ENCODE results near the gene STAG3.
"Not testable (repeated sequence)": the region's sequence is repeated elsewhere in the genome, so short reads cannot be mapped to it uniquely, and the experiment has no call there.

The STAG3 gene

DNA sequence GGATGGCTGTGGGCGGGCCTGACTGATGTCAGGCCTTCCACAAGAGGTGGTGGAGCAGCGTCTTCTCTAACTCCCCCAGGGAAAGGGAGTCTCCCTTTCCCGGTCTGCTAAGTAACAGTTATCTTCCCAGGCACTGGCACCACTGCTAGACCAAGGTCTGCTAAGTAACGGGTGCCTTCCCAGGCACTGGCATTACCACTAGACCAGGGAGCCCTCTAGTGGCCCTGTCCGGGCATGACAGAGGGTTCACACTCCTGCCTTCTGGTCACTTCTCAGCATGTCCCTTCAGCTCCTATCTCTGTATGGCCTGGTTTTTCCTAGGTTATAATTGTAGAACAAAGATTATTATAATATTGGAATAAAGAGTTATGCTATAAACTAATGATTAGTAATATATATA is 40.2 kb downstream of the STAG3 start:
- peak; percentile 87 for DNase-seq

DNA sequence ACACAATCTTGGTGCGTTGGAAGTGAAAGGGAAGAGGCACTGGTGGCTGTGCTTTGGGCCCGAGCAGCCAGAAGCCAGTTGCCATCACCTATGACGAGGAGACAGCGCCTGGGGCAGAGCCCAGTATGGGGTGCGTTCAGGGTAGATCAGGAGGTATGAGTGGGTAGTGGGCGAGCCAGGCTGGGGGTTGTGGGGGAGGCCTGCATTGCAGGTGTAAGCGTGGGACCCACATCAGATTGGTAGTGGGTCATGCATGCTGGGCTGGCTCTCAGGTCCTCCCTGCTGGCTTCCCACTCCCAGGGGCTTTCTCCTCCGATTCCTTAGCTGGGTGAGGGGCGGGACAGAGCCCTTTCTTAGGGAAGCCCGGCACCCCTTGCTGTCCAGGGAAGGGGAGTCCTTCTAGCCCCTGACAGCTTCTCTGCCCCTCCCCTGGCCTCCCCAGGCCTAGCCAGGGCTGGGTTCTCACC is 41.6 kb downstream of the STAG3 start:
- peak; percentile 39 for DNase-seq

DNA sequence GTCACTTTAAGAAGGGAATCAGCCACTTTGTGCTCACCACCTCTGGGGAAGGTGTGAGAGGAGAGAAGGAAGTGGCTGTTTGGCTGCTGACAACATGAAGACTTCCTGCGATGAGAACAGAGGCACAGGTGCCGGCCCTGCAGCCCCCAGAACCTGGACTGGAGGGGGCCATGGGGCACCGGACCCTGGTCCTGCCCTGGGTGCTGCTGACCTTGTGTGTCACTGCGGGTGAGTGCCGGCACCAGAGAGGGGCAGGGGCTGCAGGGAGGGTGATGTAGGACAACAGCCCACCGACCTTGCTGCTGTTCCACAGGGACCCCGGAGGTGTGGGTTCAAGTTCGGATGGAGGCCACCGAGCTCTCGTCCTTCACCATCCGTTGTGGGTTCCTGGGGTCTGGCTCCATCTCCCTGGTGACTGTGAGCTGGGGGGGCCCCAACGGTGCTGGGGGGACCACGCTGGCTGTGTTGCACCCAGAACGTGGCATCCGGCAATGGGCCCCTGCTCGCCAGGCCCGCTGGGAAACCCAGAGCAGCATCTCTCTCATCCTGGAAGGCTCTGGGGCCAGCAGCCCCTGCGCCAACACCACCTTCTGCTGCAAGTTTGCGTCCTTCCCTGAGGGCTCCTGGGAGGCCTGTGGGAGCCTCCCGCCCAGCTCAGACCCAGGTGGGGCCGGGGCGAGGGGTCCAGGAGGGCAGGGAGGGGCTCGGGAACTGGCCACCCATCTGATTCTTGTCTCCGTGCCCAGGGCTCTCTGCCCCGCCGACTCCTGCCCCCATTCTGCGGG is 42.3 kb downstream of the STAG3 start, which contains the start of gene PVRIG:
TSS of gene PVRIG (plus strand) at position 149 of the 785 bp plus-strand sequence. CDS start at position 171, 22 bp downstream.
- peak; percentile 54 for DNase-seq

DNA sequence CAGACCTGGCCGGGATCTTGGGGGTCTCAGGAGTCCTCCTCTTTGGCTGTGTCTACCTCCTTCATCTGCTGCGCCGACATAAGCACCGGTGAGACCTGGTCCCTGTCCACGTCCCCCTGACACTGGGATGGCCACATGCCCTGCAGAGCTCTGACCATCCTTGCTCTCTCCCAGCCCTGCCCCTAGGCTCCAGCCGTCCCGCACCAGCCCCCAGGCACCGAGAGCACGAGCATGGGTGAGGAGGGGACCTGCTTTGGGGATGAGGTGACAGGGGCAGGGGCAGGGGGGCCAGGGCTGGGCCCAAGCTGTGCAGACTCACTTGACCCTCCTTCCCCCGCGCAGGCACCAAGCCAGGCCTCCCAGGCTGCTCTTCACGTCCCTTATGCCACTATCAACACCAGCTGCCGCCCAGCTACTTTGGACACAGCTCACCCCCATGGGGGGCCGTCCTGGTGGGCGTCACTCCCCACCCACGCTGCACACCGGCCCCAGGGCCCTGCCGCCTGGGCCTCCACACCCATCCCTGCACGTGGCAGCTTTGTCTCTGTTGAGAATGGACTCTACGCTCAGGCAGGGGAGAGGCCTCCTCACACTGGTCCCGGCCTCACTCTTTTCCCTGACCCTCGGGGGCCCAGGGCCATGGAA is 43.0 kb downstream of the STAG3 start:
- peak; percentile 41 for DNase-seq

DNA sequence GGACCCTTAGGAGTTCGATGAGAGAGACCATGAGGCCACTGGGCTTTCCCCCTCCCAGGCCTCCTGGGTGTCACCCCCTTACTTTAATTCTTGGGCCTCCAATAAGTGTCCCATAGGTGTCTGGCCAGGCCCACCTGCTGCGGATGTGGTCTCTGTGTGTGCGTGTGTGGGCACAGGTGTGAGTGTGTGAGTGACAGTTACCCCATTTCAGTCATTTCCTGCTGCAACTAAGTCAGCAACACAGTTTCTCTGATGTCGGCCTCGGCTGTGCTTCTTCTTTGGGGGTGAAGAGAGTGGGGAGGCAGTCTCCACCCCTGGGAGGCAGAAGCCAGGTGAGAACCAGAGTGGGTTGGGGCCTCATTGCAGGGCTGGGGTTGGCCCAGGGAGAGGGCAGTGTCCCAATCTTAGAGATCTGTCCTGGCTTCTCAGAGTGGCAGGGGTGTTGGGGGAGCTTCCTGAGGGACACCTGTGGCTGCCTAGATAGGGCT is 43.6 kb downstream of the STAG3 start:
- DNase-seq: peak; percentile 70

DNA sequence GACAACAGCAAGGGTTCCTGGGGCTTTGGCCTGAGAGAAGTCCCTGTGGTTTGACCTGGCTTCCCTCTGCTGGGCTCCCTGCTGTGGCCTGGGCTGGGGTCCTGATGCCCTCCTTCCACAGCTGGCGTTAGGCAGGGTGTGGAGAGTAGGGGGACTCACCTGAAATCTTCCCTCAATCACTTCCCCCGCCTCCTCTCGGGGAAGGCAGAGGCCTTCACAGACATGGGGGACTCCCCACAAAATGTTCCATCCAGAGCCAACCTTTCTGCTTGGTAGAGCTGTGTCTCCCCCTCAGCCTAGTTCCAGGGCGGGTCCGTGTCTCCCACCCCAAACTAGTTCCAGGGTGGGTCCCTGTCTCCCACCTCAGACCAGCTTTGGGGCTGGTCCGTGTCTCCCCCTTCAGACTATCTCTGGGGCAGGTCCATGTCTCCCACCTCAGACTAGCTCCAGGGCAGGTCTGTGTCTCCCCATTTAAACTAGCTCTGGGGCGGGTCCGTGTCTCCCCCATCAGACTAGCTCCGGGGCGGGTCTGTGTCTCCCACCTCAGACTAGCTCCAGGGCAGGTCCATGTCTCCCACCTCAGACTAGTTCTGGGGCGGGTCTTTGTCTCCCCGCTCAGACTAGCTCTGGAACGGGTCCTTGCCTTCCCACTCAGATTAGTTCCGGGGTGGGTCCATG is 44.2 kb downstream of the STAG3 start:
- DNase-seq: peak; percentile 41

DNA sequence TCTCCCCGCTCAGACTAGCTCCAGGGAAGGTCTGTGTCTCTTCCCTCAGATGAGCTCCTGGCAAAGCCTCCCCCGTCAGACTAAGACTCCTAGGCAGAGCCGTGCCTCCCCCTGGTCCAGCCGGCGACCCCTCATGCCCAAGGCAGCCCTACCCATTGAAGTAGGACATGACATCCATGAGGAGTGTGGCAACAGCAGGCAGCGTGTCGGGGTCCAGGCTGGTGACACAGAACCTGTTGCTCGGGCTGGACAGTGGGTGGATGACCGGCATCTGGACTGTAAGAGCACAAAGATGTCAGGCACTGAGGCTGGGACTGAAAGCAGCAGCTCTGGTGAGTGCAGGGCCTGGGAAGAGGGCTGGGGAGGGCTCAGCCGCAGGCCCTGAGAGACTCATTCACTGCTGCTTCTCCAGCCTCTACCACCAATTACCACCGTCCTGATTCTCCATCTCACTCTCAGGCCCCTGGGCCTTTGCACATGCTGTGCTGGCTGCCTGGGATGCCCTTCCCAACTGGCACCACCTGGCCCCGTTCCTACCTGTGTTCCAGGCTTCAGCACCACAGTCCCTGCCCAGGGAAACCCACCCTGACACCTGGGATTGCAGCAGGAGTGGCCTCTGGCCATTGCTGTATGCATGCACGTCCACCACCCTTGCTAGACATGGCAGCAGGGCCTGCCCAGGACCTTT is 44.9 kb downstream of the STAG3 start:
- DNase-seq: no peak

DNA sequence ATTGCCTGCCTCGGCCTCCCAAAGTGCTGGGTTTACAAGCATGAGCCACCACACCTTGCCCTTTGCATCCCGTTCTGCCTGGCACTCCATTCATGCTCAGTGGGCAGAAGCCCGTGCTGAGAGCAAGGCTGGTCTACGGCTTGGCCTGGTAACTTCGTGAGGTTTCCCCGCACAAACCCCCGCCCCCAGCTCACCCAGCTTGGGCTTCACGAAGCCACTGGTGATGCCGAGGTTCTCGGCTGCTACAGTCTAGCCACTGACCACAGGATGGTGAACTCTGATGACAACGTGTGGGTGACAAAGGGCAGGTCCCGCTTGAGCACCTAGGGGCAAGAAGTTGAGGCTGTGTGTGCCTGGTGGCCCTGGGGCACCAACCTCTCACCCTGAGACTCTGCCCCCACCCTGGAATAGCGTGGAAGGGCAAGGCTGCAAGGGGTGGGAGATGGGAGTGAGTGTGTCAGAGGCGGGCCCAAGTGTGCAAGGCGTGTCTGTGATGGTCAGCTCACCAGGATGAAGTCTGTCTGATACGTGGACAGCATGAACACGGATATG is 45.7 kb downstream of the STAG3 start:
- not testable (repeated sequence) for DNase-seq

DNA sequence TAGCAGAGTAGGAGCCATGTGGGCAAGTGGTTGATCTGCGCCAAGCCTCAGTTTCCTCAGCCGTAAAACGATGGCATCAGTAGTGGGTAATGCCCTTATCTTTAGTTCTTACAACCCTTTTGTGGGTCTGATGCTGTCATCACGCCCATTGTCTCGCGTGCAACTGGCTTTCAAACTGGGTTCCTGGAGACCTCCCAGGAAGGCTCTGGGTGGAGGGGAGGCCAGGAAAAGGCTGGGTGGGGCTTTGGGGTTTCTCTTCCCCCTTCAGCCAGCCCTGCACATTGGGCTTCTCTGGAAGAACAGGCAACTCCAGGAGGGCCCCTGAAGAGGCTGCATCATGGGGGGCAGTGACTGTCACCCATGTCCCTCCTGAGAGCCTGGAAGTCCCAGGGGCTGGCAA is 47.2 kb downstream of the STAG3 start:
- not testable (repeated sequence) for DNase-seq

DNA sequence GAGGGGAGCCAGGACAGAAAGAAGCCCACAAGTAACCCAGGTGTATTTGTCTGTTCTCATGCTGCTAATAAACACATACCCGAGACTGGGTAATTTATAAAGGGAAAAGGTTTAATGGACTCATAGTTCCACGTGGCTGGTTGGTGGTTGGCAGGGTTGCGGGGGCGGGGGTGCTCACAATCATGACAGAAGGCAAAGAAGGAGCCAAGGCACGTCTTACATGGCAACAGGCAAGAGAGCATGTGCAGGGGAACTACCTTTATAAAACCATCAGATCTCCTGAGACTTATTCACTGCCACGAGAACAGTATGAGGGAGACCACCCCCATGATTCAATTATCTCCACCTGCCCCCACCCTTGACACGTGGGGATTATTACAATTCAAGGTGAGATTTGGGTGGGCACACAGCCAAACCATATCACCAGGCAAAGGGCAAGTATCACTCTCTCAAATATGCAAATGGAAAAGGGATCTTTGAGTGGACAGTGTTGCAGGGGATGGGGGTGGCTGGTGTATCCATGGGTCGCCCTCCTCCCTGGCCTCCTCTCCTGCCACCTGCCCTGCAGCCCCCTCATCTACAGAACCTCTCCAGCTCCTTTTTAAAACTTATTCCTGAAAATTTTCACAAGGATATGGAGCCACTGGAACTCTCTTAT is 57.1 kb downstream of the STAG3 start:
- not testable (repeated sequence) for DNase-seq

DNA sequence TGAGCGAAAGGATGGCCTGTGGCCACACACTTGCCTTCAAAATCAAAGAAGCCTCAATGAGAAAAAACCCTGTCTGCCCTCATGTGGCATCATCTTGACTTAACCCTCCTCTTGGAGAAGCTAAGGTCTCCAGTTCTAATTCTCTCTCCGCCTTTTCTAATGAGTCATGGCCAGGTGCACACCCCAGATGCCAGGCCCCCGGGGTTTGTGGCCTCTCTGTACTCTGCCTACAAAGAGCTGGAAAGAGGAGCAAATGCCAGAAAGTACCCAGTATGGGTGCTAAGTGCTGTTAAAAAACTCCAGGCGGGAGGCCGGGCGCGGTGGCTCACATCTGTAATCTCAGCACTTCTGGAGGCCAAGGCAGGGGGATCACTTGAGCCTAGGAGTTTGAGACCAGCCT is 62.3 kb downstream of the STAG3 start:
- not testable (repeated sequence) for DNase-seq

DNA sequence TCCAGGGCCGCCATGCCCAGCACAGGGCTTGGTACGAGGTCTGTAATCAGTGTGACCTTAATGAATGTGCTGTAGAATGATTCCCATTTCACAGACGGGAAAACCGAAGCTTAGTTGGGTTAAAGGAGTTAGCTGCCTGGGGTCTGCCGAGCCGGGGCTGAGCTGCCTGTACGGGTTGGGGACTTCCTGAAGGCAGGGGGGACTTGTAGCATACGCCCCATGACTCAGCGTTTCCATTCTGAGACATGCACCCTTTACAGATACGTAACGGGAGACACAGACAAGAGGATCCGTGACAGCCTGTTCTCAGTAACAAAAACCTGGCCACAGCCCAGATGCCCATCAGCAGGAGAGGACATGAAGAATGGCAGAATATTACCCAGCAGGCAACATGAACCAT is 65.7 kb downstream of the STAG3 start:
- not testable (repeated sequence) for DNase-seq

DNA sequence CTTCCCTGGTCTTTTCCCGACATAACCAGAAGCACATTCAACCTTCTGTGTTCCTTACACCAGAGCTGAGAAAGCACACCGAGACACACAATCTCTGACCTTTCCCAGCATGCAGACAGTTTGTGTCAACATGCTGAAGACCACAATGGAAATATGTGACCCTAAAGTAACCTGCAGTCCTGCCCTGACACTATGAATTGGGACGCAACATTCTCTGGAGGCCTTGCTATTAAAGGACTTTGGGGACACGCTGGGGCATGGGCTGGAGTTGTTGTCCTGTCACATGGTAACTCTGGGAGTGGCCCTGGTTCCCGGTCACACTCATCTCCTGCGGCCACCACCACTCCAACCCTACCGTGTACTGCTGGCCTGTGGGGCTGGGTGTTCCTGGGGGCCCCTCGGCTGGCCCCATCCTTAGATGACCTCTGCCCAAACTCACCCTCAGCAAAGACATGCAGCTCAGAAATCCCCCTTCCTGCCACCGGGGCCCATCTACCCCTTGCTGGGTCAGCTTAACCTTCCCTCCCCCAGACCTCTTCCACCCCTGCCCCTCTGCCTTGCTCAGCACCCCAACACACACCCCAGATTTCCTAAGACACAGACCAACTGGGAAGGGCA is 67.4 kb downstream of the STAG3 start:
- not testable (repeated sequence) for DNase-seq

DNA sequence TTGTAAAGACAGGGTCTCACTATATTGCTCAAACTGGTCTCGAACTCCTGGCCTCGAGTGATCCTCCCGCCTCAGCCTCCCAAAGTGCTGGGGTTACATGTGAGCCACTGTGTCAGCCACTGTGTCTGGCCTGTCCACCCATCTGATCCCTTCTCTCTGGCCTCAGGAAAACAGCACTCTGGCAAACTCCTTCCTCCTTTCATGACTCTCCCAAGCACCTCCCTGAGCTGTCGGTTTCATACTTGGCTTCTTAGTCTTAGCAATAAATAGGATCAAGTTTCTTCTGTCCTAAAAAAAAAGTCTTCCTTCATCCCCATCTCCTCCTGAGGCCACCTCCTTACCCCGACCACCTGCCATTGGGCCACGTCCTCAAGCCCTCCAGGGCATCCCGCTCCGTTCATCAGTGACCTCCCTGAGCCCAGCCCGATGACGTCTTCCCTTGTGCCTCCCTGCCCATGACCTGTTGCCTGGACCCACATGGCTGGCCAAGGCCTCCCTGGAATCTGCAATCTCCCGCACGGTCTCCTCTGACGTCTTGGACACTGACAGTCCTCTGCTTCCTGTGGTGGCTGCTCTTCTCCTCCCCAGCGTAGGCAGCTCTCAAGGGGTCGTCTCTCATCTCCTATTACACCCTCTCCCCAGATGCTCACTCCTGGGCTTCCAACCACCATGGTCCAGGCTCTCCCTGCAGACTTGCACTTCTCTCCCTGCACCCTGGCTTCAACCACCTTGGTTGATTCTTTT is 68.6 kb downstream of the STAG3 start:
- not testable (repeated sequence) for DNase-seq

DNA sequence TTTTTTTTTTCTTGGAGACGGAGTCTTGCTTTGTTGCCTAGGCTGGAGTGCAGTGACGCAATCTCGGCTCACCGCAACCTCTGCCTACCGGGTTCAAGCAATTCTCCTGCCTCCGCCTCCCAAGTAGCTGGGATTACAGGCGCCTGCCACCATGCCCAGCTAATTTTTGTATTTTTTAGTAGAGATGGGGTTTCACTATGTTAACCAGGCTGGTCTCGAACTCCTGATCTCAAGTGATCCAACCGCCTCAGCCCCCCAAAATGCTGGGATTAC is 69.1 kb downstream of the STAG3 start:
- not testable (repeated sequence) for DNase-seq

DNA sequence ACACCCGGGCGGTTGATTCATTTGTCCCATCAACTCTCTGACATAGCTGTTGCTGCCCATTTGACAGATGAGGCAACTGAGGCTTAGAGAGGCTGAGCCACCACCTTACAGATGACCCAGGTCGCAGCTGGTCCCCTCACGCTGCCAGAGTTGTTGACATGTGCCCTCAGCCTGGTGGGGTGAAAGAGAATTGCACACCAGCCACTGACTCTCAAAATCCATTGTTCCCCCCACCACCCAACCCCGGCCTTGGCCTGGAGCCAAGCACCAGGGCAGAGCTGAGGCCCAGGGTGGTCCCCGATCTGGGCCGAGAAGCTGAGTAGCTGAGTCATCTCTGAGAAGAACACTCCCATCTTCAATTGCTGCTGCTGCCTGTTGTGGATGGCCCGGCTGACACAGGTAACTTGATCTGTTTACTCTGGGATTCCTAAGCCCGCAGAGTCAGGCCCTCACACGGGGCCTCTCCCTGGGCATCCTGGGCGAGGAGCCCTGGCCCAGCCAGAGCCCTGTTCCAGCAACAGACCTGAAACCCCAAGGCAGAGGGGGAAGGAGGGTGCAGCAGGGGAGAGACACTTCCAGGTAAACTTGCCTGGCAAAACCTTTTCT is 69.5 kb downstream of the STAG3 start:
- DNase-seq: no peak

DNA sequence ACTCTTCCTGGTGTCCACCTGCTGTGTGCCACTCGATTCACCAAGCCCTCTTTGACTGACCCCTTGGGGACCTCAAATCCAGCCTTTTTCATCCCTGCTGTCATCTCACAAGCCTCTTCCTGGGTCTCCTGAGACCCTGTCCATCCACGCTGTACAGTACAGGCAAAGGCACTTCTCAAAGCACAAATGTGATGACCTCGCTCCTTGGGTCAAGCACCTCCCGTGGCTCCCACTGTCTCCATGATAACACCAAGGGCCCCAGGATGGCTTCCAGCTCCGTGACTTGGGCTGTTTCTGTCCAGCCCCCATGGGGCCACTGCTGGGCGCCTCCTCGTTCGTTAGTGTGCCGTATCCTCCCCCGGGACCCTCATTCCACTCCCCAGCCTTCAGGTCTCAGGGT is 70.8 kb downstream of the STAG3 start:
- no peak for DNase-seq

DNA sequence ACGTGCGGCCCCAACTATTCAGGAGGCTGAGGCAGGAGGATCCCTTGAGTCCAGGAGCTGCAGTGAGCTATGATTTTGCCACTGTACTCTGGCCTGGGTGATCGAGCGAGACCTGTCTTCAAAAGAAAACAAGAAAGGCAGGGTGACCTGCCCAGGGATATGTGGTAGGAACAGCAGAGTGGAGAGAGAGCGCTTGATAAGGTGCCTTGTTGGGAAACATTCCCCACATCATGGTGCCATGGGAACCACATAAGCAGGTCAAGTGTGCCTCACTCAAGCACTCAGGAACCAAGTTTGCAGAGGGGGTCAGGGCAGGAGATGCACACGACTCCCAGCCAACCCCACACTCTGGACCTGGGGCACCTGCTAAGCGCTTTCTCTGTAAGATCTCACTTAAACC is 79.3 kb downstream of the STAG3 start:
- no peak for DNase-seq

DNA sequence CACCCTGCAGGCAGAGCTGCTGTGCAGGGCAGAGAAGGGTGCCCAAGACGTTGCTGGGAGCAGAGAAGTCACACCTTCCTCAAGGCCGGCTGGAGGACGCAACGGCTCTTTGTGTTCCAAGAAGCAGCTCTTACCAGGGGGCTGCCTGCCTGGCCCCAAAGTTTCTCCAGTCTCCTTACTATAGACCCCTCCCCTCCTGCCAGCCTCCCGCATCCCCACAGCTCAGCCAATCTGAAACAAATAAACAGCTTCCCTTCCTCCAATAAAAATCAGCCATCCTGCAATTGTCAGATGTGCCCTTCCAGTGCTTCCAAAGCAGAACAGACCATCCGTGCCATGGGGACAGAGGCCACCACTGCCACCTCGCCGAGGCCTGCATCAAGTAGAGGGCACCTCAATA is 82.3 kb downstream of the STAG3 start:
- DNase-seq: not testable (repeated sequence)

DNA sequence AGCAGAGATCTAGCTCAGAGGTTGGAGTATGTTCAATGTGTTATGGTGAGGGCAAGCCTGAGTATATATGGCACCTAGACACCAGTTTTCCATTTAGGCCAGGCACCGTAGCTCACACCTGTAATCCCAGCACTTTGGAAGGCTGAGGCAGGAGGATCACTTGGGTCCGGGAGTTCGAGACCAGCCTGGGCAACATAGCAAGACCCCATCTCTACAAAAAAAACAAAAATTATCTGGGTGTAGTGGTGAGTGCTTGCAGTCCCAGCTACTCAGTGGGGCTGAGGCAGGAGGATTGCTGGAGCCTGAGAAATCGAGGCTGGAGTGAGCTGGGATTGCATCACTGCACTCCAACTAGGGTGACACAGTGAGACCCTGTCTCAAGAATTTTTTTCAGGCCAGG is 85.2 kb downstream of the STAG3 start:
- not testable (repeated sequence) for DNase-seq

Data from activated T-cell treated with anti-CD3 and anti-CD28 coated beads, Interleukin-2, amount 50 U/mL, for 1 hour (primary cell).